K562 (cell line): ENCODE results near the gene ITGB5. TPM values are rescaled to one million over a fixed set of nuclear protein-coding genes. Genes with fewer than 3 reads are reported as not detected.

Experiments
- ARID3A ChIP-seq: IDR thresholded peaks from 2 replicates; pipeline ENCODE4 v1.6.1; 2012; ENCODE audit warnings: low read depth, low read length, improper control_type of control experiment, borderline replicate concordance
- ASH1L ChIP-seq: fragments of 450-650 bp; IDR thresholded peaks from 2 replicates; pipeline ENCODE4 v1.6.1; 2018; ENCODE audit warnings: borderline replicate concordance, mild to moderate bottlenecking, low read depth; ENCODE audit not compliant: partially characterized antibody
- CREBBP ChIP-seq: IDR thresholded peaks from one replicate; pipeline ENCODE4 v1.6.1; 2012; ENCODE audit warnings: low read depth, mild to moderate bottlenecking, control low read depth, inconsistent platforms, low read length
- ETS2 ChIP-seq: IDR thresholded peaks from 2 replicates; pipeline ENCODE4 v1.6.1; 2016; ENCODE audit warnings: borderline replicate concordance, missing genetic modification characterization, mild to moderate bottlenecking, moderate library complexity, missing compliant biosample characterization; ENCODE audit not compliant: poor library complexity, severe bottlenecking
- FOS ChIP-seq: IDR thresholded peaks from 3 replicates; pipeline ENCODE4 v1.6.1; 2011; ENCODE audit not compliant: insufficient read length; ENCODE audit errors: extremely low read depth
- FOXA1 ChIP-seq: fragments of 450-650 bp; IDR thresholded peaks from 2 replicates; pipeline ENCODE4 v1.6.1; 2016; ENCODE audit warnings: mild to moderate bottlenecking, borderline replicate concordance
- MBD2 ChIP-seq: sonication (generic); IDR thresholded peaks from 2 replicates; pipeline ENCODE4 v1.6.1; 2016; ENCODE audit warnings: low read depth, borderline replicate concordance
- MCM5 ChIP-seq: fragments of 450-650 bp; IDR thresholded peaks from 2 replicates; pipeline ENCODE4 v1.6.1; 2016; ENCODE audit warnings: low read depth
- MEF2D ChIP-seq: conservative IDR thresholded peaks from 2 replicates; pipeline ENCODE4 v1.6.1; 2016; ENCODE audit warnings: low read depth, missing genetic modification characterization, missing compliant biosample characterization
- MIER1 ChIP-seq: fragments of 450-650 bp; IDR thresholded peaks from 2 replicates; pipeline ENCODE4 v1.6.1; 2016; ENCODE audit warnings: antibody characterized with exemption, mild to moderate bottlenecking, low read depth
- NCOA4 ChIP-seq: fragments of 450-650 bp; IDR thresholded peaks from 2 replicates; pipeline ENCODE4 v1.6.1; 2018; ENCODE audit warnings: mild to moderate bottlenecking; ENCODE audit not compliant: partially characterized antibody
- NR2C1 ChIP-seq, 2 experiments: fragments of 450-650 bp; IDR thresholded peaks; 2 replicates each; pipeline ENCODE4 v1.6.1; 2017; ENCODE audit warnings: mild to moderate bottlenecking in 2 of 2, antibody characterized with exemption in 1 of 2, inconsistent platforms in 1 of 2, missing compliant biosample characterization in 1 of 2, missing genetic modification characterization in 1 of 2
- PHB ChIP-seq: fragments of 250-450 bp; sonication (Bioruptor Pico); IDR thresholded peaks from 2 replicates; pipeline ENCODE4 v1.5.0; 2021
- PHF20 ChIP-seq: fragments of 450-650 bp; IDR thresholded peaks from 2 replicates; pipeline ENCODE4 v1.6.1; 2018; ENCODE audit not compliant: partially characterized antibody
- PTTG1 ChIP-seq: fragments of 450-650 bp; IDR thresholded peaks from 2 replicates; pipeline ENCODE4 v1.6.1; 2016; ENCODE audit warnings: low read depth, mild to moderate bottlenecking, missing genetic modification characterization, missing compliant biosample characterization
- SUPT5H ChIP-seq: fragments of 450-650 bp; IDR thresholded peaks from 2 replicates; pipeline ENCODE4 v1.6.1; 2016
- ZNF121 ChIP-seq: sonication (generic); formaldehyde crosslinking; conservative IDR thresholded peaks from 2 replicates; pipeline ENCODE4 v1.8.0; 2022; ENCODE audit warnings: missing genetic modification reagents
- ZNF224 ChIP-seq: sonication (generic); formaldehyde crosslinking; IDR thresholded peaks from 2 replicates; pipeline ENCODE4 v1.8.0; 2022; ENCODE audit warnings: mild to moderate bottlenecking, missing genetic modification reagents
- ZNF253 ChIP-seq: fragments of 250-450 bp; sonication (Bioruptor Pico); conservative IDR thresholded peaks from 2 replicates; pipeline ENCODE4 v1.6.1; 2021; ENCODE audit warnings: mild to moderate bottlenecking
- ZNF280B ChIP-seq: fragments of 250-450 bp; sonication (Bioruptor Pico); IDR thresholded peaks from 2 replicates; pipeline ENCODE4 v1.5.1; 2021; ENCODE audit warnings: mild to moderate bottlenecking
- ZNF398 ChIP-seq: fragments of 250-450 bp; sonication (Bioruptor Pico); IDR thresholded peaks from 2 replicates; pipeline ENCODE4 v1.8.0; 2021; ENCODE audit warnings: moderate library complexity, mild to moderate bottlenecking, inconsistent platforms
- ZNF785 ChIP-seq: fragments of 250-450 bp; sonication (Bioruptor Pico); IDR thresholded peaks from 2 replicates; pipeline ENCODE4 v1.4.0; 2020; ENCODE audit warnings: mild to moderate bottlenecking
- ZNF830 ChIP-seq: fragments of 250-450 bp; sonication (Bioruptor Pico); IDR thresholded peaks from 2 replicates; pipeline ENCODE4 v1.5.0; 2021; ENCODE audit warnings: mild to moderate bottlenecking
- polyA plus RNA-seq, 8 experiments: library from polyadenylated mRNA; depleted of rRNA in 4 of 8; stranded (reverse) in 5 of 8; unstranded in 3 of 8; fragments of >200 nt; fragmentation: Nextera tagmentation in 2 of 8; fragmentation: Illumina TruSeq in 1 of 8; extraction: Ambion mirVana in 2 of 8; extraction: Trizol in 1 of 8; gene quantifications; 2 replicates each; pipeline versions ENCODE4 v1.2.1 to v1.2.3, GENCODE V29; 2011 to 2014; ENCODE audit warnings: inconsistent platforms in 1 of 8, missing spikeins in 1 of 8
- total RNA-seq, 7 experiments: library from RNA; depleted of rRNA in 6 of 7; stranded (reverse); fragments of >200 nt in 6 of 7; fragmentation: Illumina TruSeq in 2 of 7; extraction: Trizol in 2 of 7; gene quantifications; 2 replicates each; pipeline versions ENCODE4 v1.2.1 to v1.2.3, GENCODE V29; 2011 to 2021; ENCODE audit warnings: low replicate concordance in 1 of 7

The ITGB5 gene
- total and polyA plus RNA-seq, 9 of the 15 experiments (the other 6 are each of a cell fraction or from before 2014, with no cell fraction given): 1.7 to 46.8 (median 9.9) TPM

GRCh38 chr3:124812291-124813265 is 74.6 kb downstream of the ITGB5 start (continued):
- TF ChIP-seq MEF2D (tag) (no peak), MIER1 (no peak), FOXA1 (no peak), ZNF830 (CRISPR knock-in tag) (no peak), MBD2 (0 out of 2 replicates have a peak, but pooled peaks have one; percentile 38), ZNF121 (CRISPR knock-in tag) (no peak), ZNF398 (CRISPR knock-in tag) (no peak), ZNF253 (CRISPR knock-in tag) (no peak), ETS2 (tag) (no peak), SUPT5H (no peak), ZNF224 (CRISPR knock-in tag) (no peak), PHB (CRISPR knock-in tag) (no peak), ARID3A (no peak), PHF20 (no peak), CREBBP (no peak), NCOA4 (no peak), NR2C1 (IDR thresholded peaks at IDR 0.05) (no peak), NR2C1 (tag; IDR thresholded peaks at IDR 0.05) (no peak), ZNF280B (CRISPR knock-in tag) (no peak), FOS (peak; percentile 50), ZNF785 (CRISPR knock-in tag) (no peak), MCM5 (no peak), PTTG1 (tag) (no peak), ASH1L (no peak)
